Measurements from ENCODE around the gene TTLL5.
"Not testable (repeated sequence)": the region's sequence is repeated elsewhere in the genome, so short reads cannot be mapped to it uniquely, and the experiment has no call there.

The TTLL5 gene

GRCh38 chr14:75909630-75910029 lies 248.6 kb downstream of the TTLL5 start:
- no peak overlapping the region for H3K9ac ChIP-seq (ENCODE audit: low read depth, low read length)
- H3K4me3 ChIP-seq (ENCODE audit: low read depth, low read length): no peak overlapping the region
- no peaks in the 10 kb centered on the region for H3K36me3 ChIP-seq (ENCODE audit: control insufficient read depth, insufficient read depth, low read length)
- H3K4me1 ChIP-seq (ENCODE audit: control insufficient read depth, insufficient read depth, low read length): peaks cover 6% of the 10 kb centered on the region
- H3K27me3 ChIP-seq (ENCODE audit: control insufficient read depth, insufficient read depth, low read length): no peaks in the 10 kb centered on the region
- H3K9me3 ChIP-seq (ENCODE audit: control insufficient read depth, insufficient read depth, low read length): no peaks in the 10 kb centered on the region

GRCh38 chr14:75910048-75910447 lies 249.0 kb downstream of the TTLL5 start:
- Histone ChIP-seq H3K9ac (ENCODE audit: low read depth, low read length) (no peak overlapping the region), H3K4me1 (ENCODE audit: control insufficient read depth, insufficient read depth, low read length) (peaks cover 6% of the 10 kb centered on the region), H3K4me3 (ENCODE audit: low read depth, low read length) (no peak overlapping the region), H3K9me3 (ENCODE audit: control insufficient read depth, insufficient read depth, low read length) (no peaks in the 10 kb centered on the region), H3K36me3 (ENCODE audit: control insufficient read depth, insufficient read depth, low read length) (no peaks in the 10 kb centered on the region), H3K27me3 (ENCODE audit: control insufficient read depth, insufficient read depth, low read length) (no peaks in the 10 kb centered on the region)

- H3K27me3 ChIP-seq (ENCODE audit: control insufficient read depth, insufficient read depth, low read length): no peaks in the 10 kb centered on the region
Measured at GRCh38 chr14:75911883-75912282, 250.8 kb downstream of the TTLL5 start.

GRCh38 chr14:75913183-75913582 lies 252.1 kb downstream of the TTLL5 start:
- no peak overlapping the region for H3K9ac ChIP-seq (ENCODE audit: low read depth, low read length)
- H3K9me3 ChIP-seq (ENCODE audit: control insufficient read depth, insufficient read depth, low read length): no peaks in the 10 kb centered on the region
- H3K36me3 ChIP-seq (ENCODE audit: control insufficient read depth, insufficient read depth, low read length): no peaks in the 10 kb centered on the region
- H3K27me3 ChIP-seq (ENCODE audit: control insufficient read depth, insufficient read depth, low read length): no peaks in the 10 kb centered on the region
- H3K4me1 ChIP-seq (ENCODE audit: control insufficient read depth, insufficient read depth, low read length): peaks cover 17% of the 10 kb centered on the region
- H3K4me3 ChIP-seq (ENCODE audit: low read depth, low read length): no peak overlapping the region

More at GRCh38 chr14:75911883-75912282, 250.8 kb downstream of the TTLL5 start:
- Histone ChIP-seq H3K4me3 (ENCODE audit: low read depth, low read length) (no peak overlapping the region), H3K9ac (ENCODE audit: low read depth, low read length) (no peak overlapping the region), H3K4me1 (ENCODE audit: control insufficient read depth, insufficient read depth, low read length) (peaks cover 6% of the 10 kb centered on the region), H3K36me3 (ENCODE audit: control insufficient read depth, insufficient read depth, low read length) (no peaks in the 10 kb centered on the region), H3K9me3 (ENCODE audit: control insufficient read depth, insufficient read depth, low read length) (no peaks in the 10 kb centered on the region)

- H3K9ac ChIP-seq (ENCODE audit: low read depth, low read length): no peak overlapping the region
- H3K4me3 ChIP-seq (ENCODE audit: low read depth, low read length): no peak overlapping the region
- no peaks in the 10 kb centered on the region for H3K9me3 ChIP-seq (ENCODE audit: control insufficient read depth, insufficient read depth, low read length)
- H3K27me3 ChIP-seq (ENCODE audit: control insufficient read depth, insufficient read depth, low read length): no peaks in the 10 kb centered on the region
- peaks cover 17% of the 10 kb centered on the region for H3K4me1 ChIP-seq (ENCODE audit: control insufficient read depth, insufficient read depth, low read length)
- no peaks in the 10 kb centered on the region for H3K36me3 ChIP-seq (ENCODE audit: control insufficient read depth, insufficient read depth, low read length)
Measured at GRCh38 chr14:75915045-75915444, 254.0 kb downstream of the TTLL5 start.

- Histone ChIP-seq H3K36me3 (ENCODE audit: control insufficient read depth, insufficient read depth, low read length) (no peaks in the 10 kb centered on the region), H3K4me1 (ENCODE audit: control insufficient read depth, insufficient read depth, low read length) (peaks cover 10% of the 10 kb centered on the region), H3K27me3 (ENCODE audit: control insufficient read depth, insufficient read depth, low read length) (no peaks in the 10 kb centered on the region), H3K9ac (ENCODE audit: low read depth, low read length) (no peak overlapping the region), H3K9me3 (ENCODE audit: control insufficient read depth, insufficient read depth, low read length) (no peaks in the 10 kb centered on the region), H3K4me3 (ENCODE audit: low read depth, low read length) (no peak overlapping the region)
Measured at GRCh38 chr14:75917322-75917945, 256.4 kb downstream of the TTLL5 start.

- Histone ChIP-seq H3K9me3 (ENCODE audit: control insufficient read depth, insufficient read depth, low read length) (no peaks in the 10 kb centered on the region), H3K36me3 (ENCODE audit: control insufficient read depth, insufficient read depth, low read length) (no peaks in the 10 kb centered on the region), H3K4me1 (ENCODE audit: control insufficient read depth, insufficient read depth, low read length) (peaks cover 10% of the 10 kb centered on the region), H3K4me3 (ENCODE audit: low read depth, low read length) (no peak overlapping the region), H3K9ac (ENCODE audit: low read depth, low read length) (no peak overlapping the region), H3K27me3 (ENCODE audit: control insufficient read depth, insufficient read depth, low read length) (no peaks in the 10 kb centered on the region)
Measured at GRCh38 chr14:75917946-75918335, 256.9 kb downstream of the TTLL5 start.

- H3K9ac ChIP-seq (ENCODE audit: low read depth, low read length); H3K27me3 ChIP-seq (ENCODE audit: control insufficient read depth, insufficient read depth, low read length); H3K4me3 ChIP-seq (ENCODE audit: low read depth, low read length); H3K9me3 ChIP-seq (ENCODE audit: control insufficient read depth, insufficient read depth, low read length); H3K36me3 ChIP-seq (ENCODE audit: control insufficient read depth, insufficient read depth, low read length): not testable (repeated sequence)
- H3K4me1 ChIP-seq (ENCODE audit: control insufficient read depth, insufficient read depth, low read length): peaks cover 10% of the 10 kb centered on the region
Measured at GRCh38 chr14:75920421-75920820, 259.4 kb downstream of the TTLL5 start.

GRCh38 chr14:75925141-75925840 lies 264.2 kb downstream of the TTLL5 start:
- not testable (repeated sequence) for H3K9me3 ChIP-seq (ENCODE audit: control insufficient read depth, insufficient read depth, low read length); H3K4me1 ChIP-seq (ENCODE audit: control insufficient read depth, insufficient read depth, low read length); H3K9ac ChIP-seq (ENCODE audit: low read depth, low read length); H3K4me3 ChIP-seq (ENCODE audit: low read depth, low read length); H3K36me3 ChIP-seq (ENCODE audit: control insufficient read depth, insufficient read depth, low read length); H3K27me3 ChIP-seq (ENCODE audit: control insufficient read depth, insufficient read depth, low read length)

- Histone ChIP-seq H3K9me3 (ENCODE audit: control insufficient read depth, insufficient read depth, low read length) (no peaks in the 10 kb centered on the region), H3K4me1 (ENCODE audit: control insufficient read depth, insufficient read depth, low read length) (no peaks in the 10 kb centered on the region), H3K36me3 (ENCODE audit: control insufficient read depth, insufficient read depth, low read length) (no peaks in the 10 kb centered on the region), H3K9ac (ENCODE audit: low read depth, low read length) (no peak overlapping the region), H3K27me3 (ENCODE audit: control insufficient read depth, insufficient read depth, low read length) (no peaks in the 10 kb centered on the region), H3K4me3 (ENCODE audit: low read depth, low read length) (no peak overlapping the region)
Measured at GRCh38 chr14:75926431-75927115, 265.5 kb downstream of the TTLL5 start.

GRCh38 chr14:75927564-75928087 lies 266.6 kb downstream of the TTLL5 start:
- no peaks in the 10 kb centered on the region for H3K27me3 ChIP-seq (ENCODE audit: control insufficient read depth, insufficient read depth, low read length)
- H3K4me3 ChIP-seq (ENCODE audit: low read depth, low read length): no peak overlapping the region
- H3K9me3 ChIP-seq (ENCODE audit: control insufficient read depth, insufficient read depth, low read length): no peaks in the 10 kb centered on the region
- H3K36me3 ChIP-seq (ENCODE audit: control insufficient read depth, insufficient read depth, low read length): no peaks in the 10 kb centered on the region
- H3K4me1 ChIP-seq (ENCODE audit: control insufficient read depth, insufficient read depth, low read length): no peaks in the 10 kb centered on the region
- no peak overlapping the region for H3K9ac ChIP-seq (ENCODE audit: low read depth, low read length)

Measured in iPS-15b (cell line).